GM06990 (cell line): ENCODE data around the gene RNF17.

Experiments
- DNase-seq: peaks from one replicate; pipeline ENCODE4 v3.0.0-alpha.2; 2011; ENCODE audit not compliant: insufficient read length; ENCODE audit errors: extremely low read depth
- H3K27me3 ChIP-seq: replicated peaks from 2 replicates; pipeline ENCODE4 v1.6.0; 2011; ENCODE audit warnings: low read length; ENCODE audit not compliant: control insufficient read depth, insufficient read depth
- H3K36me3 ChIP-seq: 2 replicates; pipeline ENCODE4 v1.5.1; 2011; ENCODE audit warnings: low read length; ENCODE audit not compliant: control insufficient read depth, insufficient read depth
- H3K4me3 ChIP-seq: replicated peaks from 2 replicates; pipeline ENCODE4 v1.5.1; 2011; ENCODE audit warnings: low read depth, mild to moderate bottlenecking, control low read depth, low read length
- TF ChIP-seq, protein P1 (sequence below): IDR thresholded peaks from 2 replicates; pipeline ENCODE4 v1.5.1; 2011; ENCODE audit warnings: low read length, control low read depth, mild to moderate bottlenecking, inconsistent platforms; ENCODE audit not compliant: insufficient read depth, poor library complexity, severe bottlenecking

RNF17 gene

DNA sequence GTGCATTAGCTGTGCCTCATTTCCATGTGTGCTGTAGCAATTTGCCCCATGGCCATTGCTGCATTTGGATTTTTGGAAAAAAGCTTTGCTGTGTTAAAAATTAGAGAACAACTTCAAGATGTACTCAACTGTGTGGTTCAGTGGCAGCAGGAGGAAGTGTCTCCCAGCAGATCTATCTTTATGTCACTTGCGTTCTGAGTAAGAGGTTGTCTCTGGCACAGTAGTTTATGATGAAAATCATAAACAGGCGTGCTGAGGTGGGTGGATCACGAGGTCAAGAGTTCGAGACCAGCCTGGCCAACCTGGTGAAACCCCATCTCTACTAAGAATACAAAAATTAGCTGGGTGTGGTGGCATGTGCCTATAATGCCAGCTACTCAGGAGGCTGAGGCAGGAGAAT lies 29.0 kb upstream of the RNF17 start:
- H3K36me3 ChIP-seq = no peaks in the 10 kb centered on the region
- DNase-seq = no peak
- TF ChIP-seq, protein P1, sequence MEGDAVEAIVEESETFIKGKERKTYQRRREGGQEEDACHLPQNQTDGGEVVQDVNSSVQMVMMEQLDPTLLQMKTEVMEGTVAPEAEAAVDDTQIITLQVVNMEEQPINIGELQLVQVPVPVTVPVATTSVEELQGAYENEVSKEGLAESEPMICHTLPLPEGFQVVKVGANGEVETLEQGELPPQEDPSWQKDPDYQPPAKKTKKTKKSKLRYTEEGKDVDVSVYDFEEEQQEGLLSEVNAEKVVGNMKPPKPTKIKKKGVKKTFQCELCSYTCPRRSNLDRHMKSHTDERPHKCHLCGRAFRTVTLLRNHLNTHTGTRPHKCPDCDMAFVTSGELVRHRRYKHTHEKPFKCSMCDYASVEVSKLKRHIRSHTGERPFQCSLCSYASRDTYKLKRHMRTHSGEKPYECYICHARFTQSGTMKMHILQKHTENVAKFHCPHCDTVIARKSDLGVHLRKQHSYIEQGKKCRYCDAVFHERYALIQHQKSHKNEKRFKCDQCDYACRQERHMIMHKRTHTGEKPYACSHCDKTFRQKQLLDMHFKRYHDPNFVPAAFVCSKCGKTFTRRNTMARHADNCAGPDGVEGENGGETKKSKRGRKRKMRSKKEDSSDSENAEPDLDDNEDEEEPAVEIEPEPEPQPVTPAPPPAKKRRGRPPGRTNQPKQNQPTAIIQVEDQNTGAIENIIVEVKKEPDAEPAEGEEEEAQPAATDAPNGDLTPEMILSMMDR = no peak

DNA sequence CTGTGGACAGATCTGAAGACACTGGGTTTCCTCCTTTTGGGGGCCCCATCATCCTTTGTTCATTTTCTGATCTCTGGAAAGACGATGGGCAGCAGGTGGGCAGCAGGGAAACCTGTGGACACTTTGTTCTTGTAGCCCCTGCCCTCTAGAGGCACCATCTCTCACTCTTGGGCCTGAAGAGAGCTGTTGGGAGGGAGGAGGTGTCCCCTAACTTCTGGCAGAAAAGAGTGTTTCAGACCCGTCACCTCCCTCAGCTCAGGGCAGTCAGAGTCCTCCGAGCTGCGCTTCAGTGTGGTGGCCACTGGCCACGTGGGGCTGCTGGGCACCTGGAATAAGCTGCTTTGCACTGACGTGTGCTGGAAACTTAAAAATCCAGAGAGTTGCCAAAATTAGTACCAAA lies 26.9 kb upstream of the RNF17 start:
- TF ChIP-seq, protein P1 = no peak
- Histone ChIP-seq H3K36me3 (no peaks in the 10 kb centered on the region), H3K4me3 (no peak overlapping the region), H3K27me3 (no peaks in the 10 kb centered on the region; the same call in none of the 2 replicates)
- DNase-seq = no peak

More for the DNA sequence above, 29.0 kb upstream of the RNF17 start:
- Histone ChIP-seq H3K27me3 (no peaks in the 10 kb centered on the region; the same call in none of the 2 replicates), H3K4me3 (no peak overlapping the region)

DNA sequence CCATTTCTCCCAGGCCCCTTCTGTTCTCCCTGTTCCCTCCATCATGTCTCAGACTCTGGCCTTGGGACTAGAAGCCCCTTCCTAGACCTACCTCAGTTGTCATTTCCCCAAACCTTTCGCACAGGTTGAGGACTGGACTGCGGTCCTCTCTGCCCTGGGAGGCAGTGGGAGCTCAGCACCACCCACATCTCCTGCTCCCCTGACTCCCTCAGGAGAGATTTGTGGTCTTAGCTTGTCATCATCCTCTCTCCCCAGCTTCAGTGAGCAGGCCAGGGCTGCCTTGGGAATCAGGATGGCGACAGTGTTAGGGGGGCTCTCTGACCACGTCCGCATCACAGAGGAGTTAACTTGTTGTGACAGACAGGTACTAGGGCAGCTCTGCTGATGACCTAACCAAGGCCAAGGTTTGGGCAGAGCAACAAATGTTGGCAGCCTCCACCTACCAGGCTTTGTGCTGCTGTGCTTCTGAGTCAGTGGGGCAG lies 25.6 kb upstream of the RNF17 start:
- no peak for DNase-seq
- no peak overlapping the region for H3K4me3 ChIP-seq
- H3K36me3 ChIP-seq = no peaks in the 10 kb centered on the region
- H3K27me3 ChIP-seq = no peaks in the 10 kb centered on the region; the same call in none of the 2 replicates
- TF ChIP-seq, protein P1 = no peak

DNA sequence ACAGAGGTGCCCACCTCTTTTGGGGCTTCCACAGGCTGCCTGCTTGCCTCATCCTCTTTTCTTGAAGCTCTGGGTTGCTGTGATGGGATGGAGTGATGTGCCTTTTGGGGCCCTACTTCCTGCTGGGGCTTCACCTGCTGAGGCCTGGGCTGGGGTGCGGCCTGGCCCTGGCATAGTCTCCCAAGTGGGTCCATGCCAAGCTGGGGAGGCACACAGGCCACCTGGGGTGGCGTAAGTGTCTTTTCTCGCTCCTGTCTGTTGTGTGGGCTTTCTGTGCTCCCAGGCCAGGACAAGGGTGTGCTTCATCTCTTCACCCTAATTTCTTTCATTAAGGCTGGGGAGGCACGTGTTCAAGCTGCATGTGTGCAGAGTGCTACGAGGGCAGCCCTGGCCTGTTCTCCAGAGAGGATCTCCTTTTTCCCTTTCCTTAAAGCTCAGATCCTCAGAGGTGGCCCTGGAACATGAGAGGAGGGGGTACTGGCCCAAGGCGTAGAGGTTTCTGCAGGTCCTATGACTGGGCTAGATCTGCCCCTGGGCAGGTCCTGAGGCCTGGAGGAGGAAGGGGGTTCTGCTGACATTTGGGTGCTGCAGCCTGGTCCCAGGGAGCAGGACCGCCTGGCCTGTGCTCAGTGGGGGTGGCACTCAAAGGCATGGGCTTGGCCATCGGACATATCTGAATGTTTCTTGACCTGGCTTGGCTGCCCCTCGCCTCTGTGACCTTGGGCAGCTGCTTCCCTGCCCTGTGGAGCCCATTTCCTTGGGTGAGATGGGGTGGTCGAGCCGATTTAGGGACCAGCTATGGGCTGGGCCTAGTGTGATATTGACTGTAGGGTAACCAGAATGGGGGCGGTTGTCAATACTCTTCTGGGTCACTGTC lies 23.7 kb upstream of the RNF17 start:
- no peak overlapping the region for H3K4me3 ChIP-seq
- H3K27me3 ChIP-seq = peaks cover 3% of the 10 kb centered on the region
- H3K36me3 ChIP-seq = no peaks in the 10 kb centered on the region
- DNase-seq = no peak
- TF ChIP-seq, protein P1 = no peak

DNA sequence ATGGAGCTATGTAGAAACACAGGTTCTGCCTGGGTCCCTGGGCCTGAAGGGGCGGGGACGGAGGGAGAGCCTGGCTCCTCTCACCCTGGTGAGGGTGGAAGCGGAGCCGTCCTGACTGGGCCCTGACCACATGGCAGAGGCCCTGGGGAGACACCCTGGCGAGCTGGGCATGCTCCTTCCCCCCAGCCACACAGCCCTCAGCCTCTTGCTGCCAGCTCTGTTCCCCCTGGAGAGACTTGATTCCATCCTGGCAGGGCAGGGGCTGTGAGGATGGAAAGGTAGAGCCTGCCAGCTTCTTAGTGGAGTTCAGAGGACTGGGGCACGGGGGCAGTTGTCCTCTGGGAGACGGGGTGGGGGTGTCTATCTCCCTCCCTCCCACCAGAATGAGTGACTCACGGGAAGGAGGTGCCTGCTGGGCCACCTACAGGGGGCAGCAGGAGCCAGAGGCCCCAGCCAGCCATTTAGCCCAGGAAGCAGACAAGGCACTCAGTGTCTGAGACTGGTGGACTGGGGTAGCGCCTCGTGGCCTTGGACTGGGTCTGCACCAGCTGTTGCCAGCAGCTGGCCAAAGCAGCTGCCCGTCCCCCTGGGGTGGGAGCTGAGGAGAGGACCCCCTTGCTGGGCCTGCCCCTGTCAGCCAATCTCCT lies 22.8 kb upstream of the RNF17 start:
- Histone ChIP-seq H3K27me3 (peaks cover 4% of the 10 kb centered on the region), H3K36me3 (no peaks in the 10 kb centered on the region), H3K4me3 (no peak overlapping the region)
- TF ChIP-seq, protein P1 = peak; percentile 70
- DNase-seq = no peak
